HL-60 (cell line): ENCODE results near the gene STK33.

ENCODE experiments used
- POLR2AphosphoS5 ChIP-seq: IDR thresholded peaks from 2 replicates; pipeline ENCODE4 v1.6.1; 2012; ENCODE audit warnings: low read depth
- TF ChIP-seq, protein P1 (sequence below): IDR thresholded peaks from one replicate; pipeline ENCODE4 v1.5.1; 2011; ENCODE audit warnings: low read length, control low read depth, inconsistent platforms; ENCODE audit not compliant: insufficient read depth
- TF ChIP-seq, protein P2 (sequence below): IDR thresholded peaks from 2 replicates; pipeline ENCODE4 v1.6.1; 2012; ENCODE audit warnings: low read depth; ENCODE audit not compliant: insufficient replicate concordance

DNA sequence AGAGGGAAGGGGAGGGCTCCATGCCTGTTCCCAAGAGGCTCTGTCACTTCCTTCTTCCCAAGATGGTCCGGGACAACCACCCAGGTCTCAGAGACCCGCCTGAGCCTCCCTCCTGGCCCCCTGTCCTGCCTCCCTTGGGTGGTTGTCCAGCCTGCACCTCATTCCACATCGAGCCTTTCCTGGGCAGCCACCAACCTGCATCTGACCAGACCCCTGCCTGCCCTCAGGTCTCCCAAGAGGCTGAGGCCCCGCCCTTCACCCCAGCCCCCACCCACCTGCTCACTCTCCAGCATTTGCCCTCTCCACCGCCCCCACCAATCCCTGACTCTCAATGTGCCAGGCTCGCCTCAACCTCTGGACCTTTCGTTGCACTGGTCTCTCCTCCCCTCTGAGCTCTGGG lies 232.8 kb downstream of the STK33 start:
- no peak for TF ChIP-seq POLR2AphosphoS5
- TF ChIP-seq, protein P1, sequence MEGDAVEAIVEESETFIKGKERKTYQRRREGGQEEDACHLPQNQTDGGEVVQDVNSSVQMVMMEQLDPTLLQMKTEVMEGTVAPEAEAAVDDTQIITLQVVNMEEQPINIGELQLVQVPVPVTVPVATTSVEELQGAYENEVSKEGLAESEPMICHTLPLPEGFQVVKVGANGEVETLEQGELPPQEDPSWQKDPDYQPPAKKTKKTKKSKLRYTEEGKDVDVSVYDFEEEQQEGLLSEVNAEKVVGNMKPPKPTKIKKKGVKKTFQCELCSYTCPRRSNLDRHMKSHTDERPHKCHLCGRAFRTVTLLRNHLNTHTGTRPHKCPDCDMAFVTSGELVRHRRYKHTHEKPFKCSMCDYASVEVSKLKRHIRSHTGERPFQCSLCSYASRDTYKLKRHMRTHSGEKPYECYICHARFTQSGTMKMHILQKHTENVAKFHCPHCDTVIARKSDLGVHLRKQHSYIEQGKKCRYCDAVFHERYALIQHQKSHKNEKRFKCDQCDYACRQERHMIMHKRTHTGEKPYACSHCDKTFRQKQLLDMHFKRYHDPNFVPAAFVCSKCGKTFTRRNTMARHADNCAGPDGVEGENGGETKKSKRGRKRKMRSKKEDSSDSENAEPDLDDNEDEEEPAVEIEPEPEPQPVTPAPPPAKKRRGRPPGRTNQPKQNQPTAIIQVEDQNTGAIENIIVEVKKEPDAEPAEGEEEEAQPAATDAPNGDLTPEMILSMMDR: no peak
- TF ChIP-seq, protein P2, sequence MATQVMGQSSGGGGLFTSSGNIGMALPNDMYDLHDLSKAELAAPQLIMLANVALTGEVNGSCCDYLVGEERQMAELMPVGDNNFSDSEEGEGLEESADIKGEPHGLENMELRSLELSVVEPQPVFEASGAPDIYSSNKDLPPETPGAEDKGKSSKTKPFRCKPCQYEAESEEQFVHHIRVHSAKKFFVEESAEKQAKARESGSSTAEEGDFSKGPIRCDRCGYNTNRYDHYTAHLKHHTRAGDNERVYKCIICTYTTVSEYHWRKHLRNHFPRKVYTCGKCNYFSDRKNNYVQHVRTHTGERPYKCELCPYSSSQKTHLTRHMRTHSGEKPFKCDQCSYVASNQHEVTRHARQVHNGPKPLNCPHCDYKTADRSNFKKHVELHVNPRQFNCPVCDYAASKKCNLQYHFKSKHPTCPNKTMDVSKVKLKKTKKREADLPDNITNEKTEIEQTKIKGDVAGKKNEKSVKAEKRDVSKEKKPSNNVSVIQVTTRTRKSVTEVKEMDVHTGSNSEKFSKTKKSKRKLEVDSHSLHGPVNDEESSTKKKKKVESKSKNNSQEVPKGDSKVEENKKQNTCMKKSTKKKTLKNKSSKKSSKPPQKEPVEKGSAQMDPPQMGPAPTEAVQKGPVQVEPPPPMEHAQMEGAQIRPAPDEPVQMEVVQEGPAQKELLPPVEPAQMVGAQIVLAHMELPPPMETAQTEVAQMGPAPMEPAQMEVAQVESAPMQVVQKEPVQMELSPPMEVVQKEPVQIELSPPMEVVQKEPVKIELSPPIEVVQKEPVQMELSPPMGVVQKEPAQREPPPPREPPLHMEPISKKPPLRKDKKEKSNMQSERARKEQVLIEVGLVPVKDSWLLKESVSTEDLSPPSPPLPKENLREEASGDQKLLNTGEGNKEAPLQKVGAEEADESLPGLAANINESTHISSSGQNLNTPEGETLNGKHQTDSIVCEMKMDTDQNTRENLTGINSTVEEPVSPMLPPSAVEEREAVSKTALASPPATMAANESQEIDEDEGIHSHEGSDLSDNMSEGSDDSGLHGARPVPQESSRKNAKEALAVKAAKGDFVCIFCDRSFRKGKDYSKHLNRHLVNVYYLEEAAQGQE: no peak
